ENCODE data around the gene TGM6.

- TF ChIP-seq POLR2A (IDR thresholded peaks at IDR 0.05) (no peak), CTCF (IDR thresholded peaks at IDR 0.05) (no peak)
Observed at GRCh38 chr20:2373098-2373497, 7.6 kb upstream of the TGM6 start.

All from adrenal gland (tissue), 5 donors.